IPS DF 19.7 (cell line): ENCODE results near the gene CCDC85C.

ENCODE experiments used
- DNase-seq: peaks from one replicate; pipeline ENCODE4 v3.0.0-alpha.2; 2013; ENCODE audit warnings: low read depth, low spot score

Gene CCDC85C

GRCh38 chr14:99589651-99590530 lies 14.1 kb downstream of the CCDC85C start:
- no peak for DNase-seq

DNA sequence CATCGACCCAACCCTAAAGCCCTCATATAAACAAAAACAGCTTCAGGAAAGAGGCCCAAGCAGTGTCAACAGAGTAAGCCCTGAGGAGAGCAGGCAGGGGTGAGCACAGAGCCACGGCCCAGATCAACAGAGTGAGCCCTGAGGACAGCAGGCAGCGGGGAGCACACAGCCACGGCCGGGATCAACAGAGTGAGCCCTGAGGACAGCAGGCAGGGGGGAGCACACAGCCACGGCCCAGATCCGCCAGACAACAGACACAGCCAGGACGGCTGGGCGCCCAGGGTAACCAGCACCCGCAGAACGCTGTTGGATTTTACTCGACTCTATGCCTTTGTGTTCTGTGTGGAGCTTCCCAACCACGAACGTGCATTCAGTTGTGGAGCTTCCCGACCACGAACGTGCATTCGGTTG lies 15.0 kb downstream of the CCDC85C start:
- no peak for DNase-seq

- DNase-seq = no peak
Measured at GRCh38 chr14:99587460-99588278, 16.3 kb downstream of the CCDC85C start.

GRCh38 chr14:99586761-99587459 lies 17.1 kb downstream of the CCDC85C start:
- DNase-seq = no peak

GRCh38 chr14:99586054-99586760 lies 17.8 kb downstream of the CCDC85C start:
- DNase-seq = no peak

DNA sequence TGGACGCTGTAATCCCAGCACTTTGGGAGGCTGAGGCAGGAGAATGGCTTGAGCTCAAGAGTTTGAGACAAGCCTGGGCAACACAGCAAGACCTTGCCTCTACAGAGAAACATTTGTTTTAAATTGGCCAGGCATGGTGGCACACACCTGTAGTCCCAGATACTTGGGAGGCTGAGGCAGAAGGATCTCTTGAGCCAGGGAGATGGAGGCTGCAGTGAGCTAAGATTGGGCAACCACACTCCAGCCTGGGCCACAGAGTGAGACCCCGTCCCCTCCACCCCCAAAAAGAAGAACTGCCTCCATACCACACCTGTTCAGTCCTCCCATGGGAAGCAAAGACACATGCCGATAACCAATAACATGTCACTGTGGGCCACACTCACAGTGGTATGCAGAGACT lies 19.2 kb downstream of the CCDC85C start:
- no peak for DNase-seq

- no peak for DNase-seq
Measured at GRCh38 chr14:99581938-99582337, 22.1 kb downstream of the CCDC85C start.

GRCh38 chr14:99581374-99581773 lies 22.6 kb downstream of the CCDC85C start:
- no peak for DNase-seq

GRCh38 chr14:99579903-99580571 lies 24.0 kb downstream of the CCDC85C start:
- DNase-seq = no peak

DNA sequence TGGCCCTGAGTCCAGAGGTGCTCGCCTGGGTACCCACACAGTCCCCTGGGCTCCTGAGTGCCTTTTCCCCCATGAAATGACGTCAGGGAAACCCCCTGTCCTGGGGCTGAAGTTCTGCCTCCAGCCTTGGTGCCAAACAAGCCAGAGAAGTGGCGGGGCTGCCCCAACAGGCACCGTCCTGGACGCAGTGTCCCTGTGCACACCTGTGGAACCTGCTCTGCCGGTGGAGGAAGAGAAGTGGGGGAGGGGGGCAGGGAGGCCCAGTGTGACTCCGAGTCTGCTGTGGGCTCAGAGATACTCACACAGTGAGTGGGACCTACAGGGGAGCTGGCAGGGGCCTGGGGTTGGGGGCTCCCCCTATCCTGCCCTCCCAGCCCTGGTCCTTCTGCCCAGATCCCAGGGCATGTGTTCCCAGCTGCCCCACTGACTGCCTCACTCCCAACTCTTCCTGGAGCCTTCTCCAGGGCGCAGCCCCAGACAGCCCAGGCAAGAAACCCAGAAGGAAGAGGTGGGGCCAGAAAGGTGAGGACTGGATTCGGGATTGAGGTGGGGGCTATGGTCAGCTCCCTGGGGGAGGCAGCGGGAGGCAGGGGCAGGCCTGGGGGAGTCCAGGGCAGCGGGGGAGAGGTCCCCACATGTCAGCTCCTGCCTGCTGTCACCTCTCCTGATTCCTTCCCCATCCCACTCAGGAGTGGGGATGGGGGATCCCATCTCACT lies 24.7 kb downstream of the CCDC85C start:
- DNase-seq = no peak

DNA sequence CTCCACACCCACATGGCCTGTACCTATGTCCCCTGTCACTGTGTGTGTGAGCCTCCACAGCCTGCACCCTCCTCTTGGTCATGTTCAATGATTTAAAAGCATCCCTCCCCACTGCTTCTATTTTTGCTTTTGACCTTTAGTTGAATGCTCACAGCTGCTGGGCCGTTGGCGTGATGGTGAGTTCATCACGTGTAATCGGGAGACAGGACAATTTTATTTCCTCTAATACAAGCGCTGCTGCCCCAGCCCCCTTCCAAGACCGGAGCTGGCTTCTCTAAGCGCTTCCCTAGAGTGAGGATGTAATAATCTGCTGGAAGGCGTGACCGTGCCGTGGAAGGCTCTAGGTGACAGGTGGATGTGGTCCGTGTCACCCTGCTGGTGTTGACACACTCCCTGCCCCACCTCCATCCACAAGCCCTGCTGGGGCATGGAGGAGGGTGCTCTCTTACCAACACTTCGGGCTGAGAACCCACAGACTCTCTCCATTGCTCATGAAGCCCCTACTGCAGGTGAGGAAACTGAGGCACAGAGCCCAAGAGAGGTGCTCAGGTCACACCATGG lies 25.4 kb downstream of the CCDC85C start:
- DNase-seq = no peak

DNA sequence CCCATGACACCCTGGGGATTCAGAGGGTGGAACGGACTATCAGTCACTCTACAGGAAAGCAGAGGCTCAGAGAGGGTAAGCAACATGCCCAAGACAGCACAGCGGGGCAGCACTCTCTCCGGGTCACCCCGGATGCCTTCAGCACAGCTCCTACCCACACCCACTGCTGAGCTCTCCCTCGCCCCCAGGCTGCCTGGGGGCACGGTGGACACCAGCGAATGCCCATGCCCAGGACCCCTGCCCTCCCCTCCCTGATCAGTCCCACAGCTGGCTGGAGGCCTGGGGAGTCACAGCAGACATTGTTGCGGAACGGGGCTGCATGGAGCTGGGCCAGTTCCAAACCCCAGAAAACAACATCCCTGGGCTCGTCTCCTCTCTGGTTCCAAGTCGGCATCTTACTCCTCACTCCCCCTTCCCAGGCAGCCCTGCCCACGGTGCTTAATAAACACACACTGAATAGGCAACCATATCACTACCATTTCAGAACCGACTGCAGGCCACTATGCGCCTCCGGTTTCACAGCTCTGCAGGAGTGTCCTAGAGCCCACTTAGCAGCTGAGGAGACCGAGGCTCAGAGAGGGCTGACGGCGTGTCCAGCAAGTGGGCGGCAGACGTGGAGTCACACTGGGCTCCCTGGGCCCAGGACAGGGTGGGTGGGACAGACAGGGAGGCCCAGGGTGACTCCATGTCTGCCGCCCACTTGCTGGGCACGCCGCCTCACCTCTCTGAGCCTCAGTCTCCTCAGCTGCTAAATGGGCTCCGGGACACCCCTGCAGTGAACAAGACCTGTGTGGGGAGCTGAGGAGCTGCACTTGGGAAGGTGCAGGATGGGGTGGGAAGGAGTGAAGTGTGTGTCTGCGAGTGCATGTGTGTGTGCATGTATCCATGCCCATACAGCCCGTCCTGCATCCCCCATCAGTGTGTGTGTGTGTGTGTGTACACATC lies 27.0 kb downstream of the CCDC85C start:
- DNase-seq = no peak

- no peak for DNase-seq
Measured at GRCh38 chr14:99576304-99576703, 27.7 kb downstream of the CCDC85C start.

DNA sequence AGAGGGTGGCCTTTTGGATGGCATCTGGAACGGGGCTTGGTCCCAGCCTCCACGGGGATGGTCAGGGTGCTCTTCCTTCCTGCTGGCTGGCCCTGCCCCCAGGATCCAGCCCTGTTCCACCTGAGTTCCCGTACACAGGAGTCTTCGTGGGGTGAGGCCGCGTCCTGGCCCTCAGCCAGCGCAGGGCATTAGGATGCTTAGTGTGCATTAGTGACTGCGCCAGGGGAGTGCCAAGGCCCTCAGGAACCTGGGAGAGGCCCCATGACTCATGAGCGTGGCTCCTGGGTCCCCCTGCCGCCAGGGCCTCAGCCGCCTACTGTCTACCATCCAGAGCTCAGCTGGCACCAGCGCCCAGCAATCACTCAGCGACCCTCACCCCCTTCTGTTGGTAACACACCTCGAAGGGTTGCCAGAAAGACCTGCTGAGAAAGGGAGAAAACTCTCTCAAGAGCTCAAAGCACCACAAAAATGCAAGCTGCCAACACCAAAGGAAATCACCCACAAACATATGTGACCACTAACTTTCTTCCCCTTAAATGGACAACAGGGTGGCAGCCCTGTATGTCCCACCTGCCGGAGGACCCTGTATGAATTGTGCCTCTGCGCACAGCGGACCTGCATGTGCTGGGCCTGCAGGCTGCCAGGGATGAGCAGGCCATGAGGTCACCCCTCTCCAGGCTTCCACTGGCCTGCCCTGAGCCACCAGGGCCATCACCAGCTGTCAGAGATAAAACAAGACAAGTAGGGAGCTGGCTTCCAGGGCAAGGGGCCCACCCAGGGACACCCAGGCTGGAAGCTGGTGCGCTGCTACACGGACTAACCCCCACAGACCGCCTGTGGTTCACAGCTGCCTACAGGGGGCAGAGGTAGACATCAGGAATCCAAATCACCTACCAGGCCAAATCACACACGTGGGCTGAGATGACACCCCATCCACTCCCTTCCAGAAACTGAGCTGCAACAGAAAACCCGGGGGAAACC lies 28.7 kb downstream of the CCDC85C start:
- DNase-seq = no peak

- DNase-seq = no peak
Measured at GRCh38 chr14:99574099-99574880, 29.7 kb downstream of the CCDC85C start.

DNA sequence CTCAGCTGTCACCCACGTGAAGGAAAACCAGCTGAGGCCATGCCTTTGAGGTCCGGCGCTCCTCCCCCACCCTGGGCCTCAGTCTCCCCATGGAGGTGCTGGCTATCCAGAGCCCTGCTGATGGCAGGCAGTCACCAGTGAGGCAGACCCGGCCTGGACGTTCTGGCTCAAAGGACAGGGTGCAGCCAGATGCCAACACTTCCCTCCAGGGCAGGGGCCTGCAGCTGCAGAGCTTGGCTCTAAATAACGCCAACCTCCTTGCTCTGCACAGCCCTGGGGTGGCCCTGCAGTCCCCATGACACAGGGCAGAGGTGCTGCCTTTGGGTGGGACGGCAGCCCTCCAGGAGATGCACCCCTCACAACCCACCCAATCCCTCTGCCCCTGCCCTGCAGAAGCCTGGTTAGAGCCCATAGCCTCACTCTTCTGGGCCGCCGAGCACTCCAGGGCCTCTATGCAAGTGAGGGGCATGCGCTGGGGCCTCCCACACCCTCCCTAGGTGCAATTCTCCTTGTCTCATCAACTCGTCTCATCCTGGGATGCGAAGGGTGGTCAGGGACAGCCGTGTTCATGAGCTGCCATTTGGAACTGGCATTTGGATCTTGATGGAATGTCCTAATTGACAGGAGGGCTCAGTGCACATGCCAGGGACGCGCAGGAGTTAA lies 30.4 kb downstream of the CCDC85C start:
- no peak for DNase-seq
